Measurements from ENCODE around the gene SNAI1.
A peak's percentile ranks its signal among the peaks of the same experiment; 100 is the strongest.

SNAI1 gene

DNA sequence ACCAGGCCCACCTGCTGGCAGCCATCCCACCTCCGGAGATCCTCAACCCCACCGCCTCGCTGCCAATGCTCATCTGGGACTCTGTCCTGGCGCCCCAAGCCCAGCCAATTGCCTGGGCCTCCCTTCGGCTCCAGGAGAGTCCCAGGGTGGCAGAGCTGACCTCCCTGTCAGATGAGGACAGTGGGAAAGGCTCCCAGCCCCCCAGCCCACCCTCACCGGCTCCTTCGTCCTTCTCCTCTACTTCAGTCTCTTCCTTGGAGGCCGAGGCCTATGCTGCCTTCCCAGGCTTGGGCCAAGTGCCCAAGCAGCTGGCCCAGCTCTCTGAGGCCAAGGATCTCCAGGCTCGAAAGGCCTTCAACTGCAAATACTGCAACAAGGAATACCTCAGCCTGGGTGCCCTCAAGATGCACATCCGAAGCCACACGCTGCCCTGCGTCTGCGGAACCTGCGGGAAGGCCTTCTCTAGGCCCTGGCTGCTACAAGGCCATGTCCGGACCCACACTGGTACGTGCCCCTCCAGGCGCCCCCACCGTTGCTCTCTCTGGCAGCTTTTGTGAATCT, 1.1 kb downstream of the SNAI1 start:
- H3K27ac ChIP-seq: peak overlapping the region; percentile 2 to 87
- TF ChIP-seq, protein P1, sequence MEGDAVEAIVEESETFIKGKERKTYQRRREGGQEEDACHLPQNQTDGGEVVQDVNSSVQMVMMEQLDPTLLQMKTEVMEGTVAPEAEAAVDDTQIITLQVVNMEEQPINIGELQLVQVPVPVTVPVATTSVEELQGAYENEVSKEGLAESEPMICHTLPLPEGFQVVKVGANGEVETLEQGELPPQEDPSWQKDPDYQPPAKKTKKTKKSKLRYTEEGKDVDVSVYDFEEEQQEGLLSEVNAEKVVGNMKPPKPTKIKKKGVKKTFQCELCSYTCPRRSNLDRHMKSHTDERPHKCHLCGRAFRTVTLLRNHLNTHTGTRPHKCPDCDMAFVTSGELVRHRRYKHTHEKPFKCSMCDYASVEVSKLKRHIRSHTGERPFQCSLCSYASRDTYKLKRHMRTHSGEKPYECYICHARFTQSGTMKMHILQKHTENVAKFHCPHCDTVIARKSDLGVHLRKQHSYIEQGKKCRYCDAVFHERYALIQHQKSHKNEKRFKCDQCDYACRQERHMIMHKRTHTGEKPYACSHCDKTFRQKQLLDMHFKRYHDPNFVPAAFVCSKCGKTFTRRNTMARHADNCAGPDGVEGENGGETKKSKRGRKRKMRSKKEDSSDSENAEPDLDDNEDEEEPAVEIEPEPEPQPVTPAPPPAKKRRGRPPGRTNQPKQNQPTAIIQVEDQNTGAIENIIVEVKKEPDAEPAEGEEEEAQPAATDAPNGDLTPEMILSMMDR (IDR thresholded peaks at IDR 0.05): no peak
- peak overlapping the region; percentile 83 for H3K4me3 ChIP-seq
- DNase-seq (ENCODE audit: low spot score): no peak

GRCh38 chr20:49984426-49985153, 1.8 kb downstream of the SNAI1 start:
- TF ChIP-seq, protein P1 (IDR thresholded peaks at IDR 0.05): no peak
- Histone ChIP-seq H3K4me3 (peak overlapping the region; percentile 83), H3K27ac (peak overlapping the region in 1 of 2 donors; percentile 87)
- no peak for DNase-seq (ENCODE audit: low spot score)

GRCh38 chr20:49985157-49985556, 2.4 kb downstream of the SNAI1 start:
- TF ChIP-seq, protein P1 (IDR thresholded peaks at IDR 0.05): no peak
- no peak for DNase-seq (ENCODE audit: low spot score)
- Histone ChIP-seq H3K4me3 (peak overlapping the region; percentile 83), H3K27ac (peak overlapping the region in 1 of 2 donors; percentile 87)

DNA sequence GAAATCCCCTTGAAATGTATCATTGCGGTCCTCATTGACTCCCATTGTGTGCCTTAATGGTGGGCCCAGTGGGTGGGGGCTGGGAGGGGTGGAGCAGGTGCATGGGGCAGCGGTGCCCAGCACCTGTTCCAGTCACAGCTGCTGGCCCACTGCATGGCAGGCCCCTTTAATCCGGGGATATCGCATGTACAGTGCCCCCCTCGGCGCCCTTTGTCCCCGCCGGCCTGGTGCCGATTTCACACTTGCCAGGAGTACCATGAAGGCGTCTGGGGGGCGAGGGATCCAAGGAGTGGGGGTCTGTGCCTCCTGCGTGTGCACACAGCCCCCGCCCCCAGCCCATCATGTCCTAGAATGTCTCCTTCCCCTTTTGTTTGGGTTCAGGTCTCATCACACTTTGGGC, 2.8 kb downstream of the SNAI1 start:
- DNase-seq (ENCODE audit: low spot score): no peak
- Histone ChIP-seq H3K27ac (peak overlapping the region in 1 of 2 donors; percentile 87), H3K4me3 (peak overlapping the region; percentile 83)
- TF ChIP-seq, protein P1 (IDR thresholded peaks at IDR 0.05): no peak

GRCh38 chr20:49986049-49986448, 3.3 kb downstream of the SNAI1 start:
- TF ChIP-seq, protein P1 (IDR thresholded peaks at IDR 0.05): no peak
- DNase-seq (ENCODE audit: low spot score): no peak
- Histone ChIP-seq H3K27ac (peak overlapping the region in 1 of 2 donors; percentile 87), H3K4me3 (peak overlapping the region; percentile 83)

DNA sequence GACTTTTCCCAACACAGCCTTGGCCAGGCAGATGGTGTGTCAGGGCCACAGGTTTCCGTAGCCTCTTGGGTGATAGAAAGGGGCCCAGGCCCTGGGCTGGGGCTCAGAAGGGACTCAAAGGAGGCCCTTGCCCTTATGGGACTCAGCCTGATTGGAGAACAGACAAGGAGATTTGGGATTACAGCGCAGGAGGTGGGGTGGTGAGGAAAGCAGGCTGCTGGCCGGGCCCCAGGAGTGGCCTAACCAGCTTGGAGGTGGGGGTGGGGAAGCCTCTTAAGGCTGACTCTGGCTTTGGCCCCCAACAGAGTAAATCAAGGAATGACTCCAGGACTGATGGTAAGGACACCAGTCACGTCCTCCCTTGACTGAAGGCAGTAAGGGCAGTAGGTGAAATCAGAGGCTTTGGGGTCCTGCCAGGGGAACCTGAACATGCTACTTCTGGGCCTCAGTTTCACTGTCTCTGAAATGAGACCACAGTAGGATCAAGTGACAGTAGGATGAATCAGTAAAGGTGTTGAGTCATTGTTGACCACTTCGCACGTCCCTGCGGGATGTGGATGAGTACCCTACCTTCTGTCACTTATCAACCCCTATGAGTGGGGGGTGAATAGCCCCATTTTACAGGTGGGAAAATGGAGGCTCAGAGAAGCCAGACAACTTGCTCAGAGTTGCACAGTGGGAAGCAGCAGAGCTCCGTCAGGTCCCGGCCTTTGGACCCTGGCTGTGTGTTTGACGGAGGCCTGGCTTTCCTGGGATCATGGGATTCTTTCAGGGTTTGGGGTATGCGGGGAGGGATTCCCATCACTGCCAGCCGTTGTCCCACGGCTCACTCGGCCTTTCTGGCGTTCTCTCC, 4.5 kb downstream of the SNAI1 start:
- H3K27ac ChIP-seq: peak overlapping the region; percentile 11 to 73
- no peak for DNase-seq (ENCODE audit: low spot score)
- H3K4me3 ChIP-seq: peak overlapping the region; percentile 18
- TF ChIP-seq, protein P1 (IDR thresholded peaks at IDR 0.05): no peak

All from coronary artery (tissue), 2 donors.